SK-N-SH treated with all-trans-retinoic acid at 6 μM for 48 hours (cell line): ENCODE results near the gene LCORL.

ENCODE experiments used
- ATAC-seq: fragments of 200-7000 bp; cut with Tn5 transposase; 3 replicates; pipeline ENCODE4 v1.9.1; 2020; ENCODE audit warnings: mild to moderate bottlenecking, moderate library complexity
- ARNTL ChIP-seq: fragments of 450-650 bp; formaldehyde crosslinking; IDR thresholded peaks from 2 replicates; pipeline ENCODE4 v1.5.0; 2020; ENCODE audit warnings: low read depth, mild to moderate bottlenecking, moderate library complexity, borderline replicate concordance
- CREB5 ChIP-seq: fragments of 250-450 bp; sonication (Bioruptor Pico); IDR thresholded peaks from 2 replicates; pipeline ENCODE4 v1.5.1; 2020; ENCODE audit warnings: low read depth, mild to moderate bottlenecking, moderate library complexity
- CSDC2 ChIP-seq: fragments of 250-450 bp; sonication (Bioruptor Pico); IDR thresholded peaks from 2 replicates; pipeline ENCODE4 v1.5.0; 2020; ENCODE audit warnings: mild to moderate bottlenecking, moderate library complexity
- CSRNP3 ChIP-seq: fragments of 250-450 bp; sonication (Bioruptor Pico); IDR thresholded peaks from 2 replicates; pipeline ENCODE4 v1.5.1; 2021; ENCODE audit warnings: mild to moderate bottlenecking, moderate library complexity
- ESRRG ChIP-seq: fragments of 250-450 bp; sonication (Bioruptor Pico); IDR thresholded peaks from 2 replicates; pipeline ENCODE4 v1.6.1; 2021; ENCODE audit warnings: mild to moderate bottlenecking
- GLIS3 ChIP-seq: fragments of 250-450 bp; sonication (Bioruptor Pico); IDR thresholded peaks from 2 replicates; pipeline ENCODE4 v1.5.0; 2020; ENCODE audit warnings: mild to moderate bottlenecking, moderate library complexity
- ISL1 ChIP-seq: fragments of 250-450 bp; sonication (Bioruptor Pico); IDR thresholded peaks from 2 replicates; pipeline ENCODE4 v2.1.2; 2022; ENCODE audit warnings: mild to moderate bottlenecking, moderate library complexity
- OSR1 ChIP-seq: fragments of 250-450 bp; sonication (Bioruptor Pico); IDR thresholded peaks from 2 replicates; pipeline ENCODE4 v1.8.0; 2022; ENCODE audit warnings: moderate library complexity, mild to moderate bottlenecking, inconsistent platforms
- PATZ1 ChIP-seq: fragments of 250-450 bp; sonication (Bioruptor Pico); IDR thresholded peaks from 2 replicates; pipeline ENCODE4 v1.8.0; 2020; ENCODE audit warnings: mild to moderate bottlenecking, moderate library complexity, borderline replicate concordance
- POU6F1 ChIP-seq: fragments of 250-450 bp; sonication (Bioruptor Pico); IDR thresholded peaks from 2 replicates; pipeline ENCODE4 v1.8.0; 2021; ENCODE audit warnings: low read depth, mild to moderate bottlenecking, moderate library complexity, borderline replicate concordance
- PPARA ChIP-seq: fragments of 250-450 bp; sonication (Bioruptor Pico); IDR thresholded peaks from 2 replicates; pipeline ENCODE4 v1.5.0; 2020; ENCODE audit warnings: mild to moderate bottlenecking, borderline replicate concordance
- RARB ChIP-seq: fragments of 250-450 bp; sonication (Bioruptor Pico); IDR thresholded peaks from 2 replicates; pipeline ENCODE4 v1.8.0; 2021; ENCODE audit warnings: mild to moderate bottlenecking, moderate library complexity
- SNAI2 ChIP-seq: fragments of 250-450 bp; sonication (Bioruptor Pico); IDR thresholded peaks from 2 replicates; pipeline ENCODE4 v1.5.0; 2020; ENCODE audit warnings: mild to moderate bottlenecking, moderate library complexity
- TOX ChIP-seq: fragments of 250-450 bp; sonication (Bioruptor Pico); IDR thresholded peaks from 2 replicates; pipeline ENCODE4 v1.8.0; 2021; ENCODE audit warnings: mild to moderate bottlenecking, moderate library complexity, borderline replicate concordance
- TSHZ2 ChIP-seq: fragments of 250-450 bp; sonication (Bioruptor Pico); IDR thresholded peaks from 2 replicates; pipeline ENCODE4 v1.5.0; 2020; ENCODE audit warnings: mild to moderate bottlenecking, moderate library complexity
- ZFP3 ChIP-seq: fragments of 250-450 bp; sonication (Bioruptor Pico); IDR thresholded peaks from 2 replicates; pipeline ENCODE4 v1.5.0; 2020; ENCODE audit warnings: mild to moderate bottlenecking, moderate library complexity
- ZFP30 ChIP-seq: fragments of 450-650 bp; formaldehyde crosslinking; IDR thresholded peaks from 2 replicates; pipeline ENCODE4 v1.5.0; 2022; ENCODE audit warnings: mild to moderate bottlenecking, moderate library complexity
- ZNF565 ChIP-seq: fragments of 450-650 bp; formaldehyde crosslinking; conservative IDR thresholded peaks from 2 replicates; pipeline ENCODE4 v1.5.0; 2020; ENCODE audit warnings: low read depth, mild to moderate bottlenecking, moderate library complexity
- ZNF70 ChIP-seq: fragments of 450-650 bp; formaldehyde crosslinking; IDR thresholded peaks from 2 replicates; pipeline ENCODE4 v1.5.0; 2020; ENCODE audit warnings: mild to moderate bottlenecking, moderate library complexity
- ZNF8 ChIP-seq: fragments of 450-650 bp; formaldehyde crosslinking; IDR thresholded peaks from 2 replicates; pipeline ENCODE4 v1.5.0; 2020; ENCODE audit warnings: mild to moderate bottlenecking, moderate library complexity

LCORL gene

GRCh38 chr4:17930256-17930655 lies 91.3 kb downstream of the LCORL start:
- TF ChIP-seq ARNTL (CRISPR knock-in tag) = no peak
- no peak for TF ChIP-seq CREB5 (CRISPR knock-in tag)
- TF ChIP-seq ZNF70 (CRISPR knock-in tag) = no peak
- TF ChIP-seq SNAI2 = no peak
- TF ChIP-seq CSRNP3 = no peak
- no peak for TF ChIP-seq TSHZ2 (CRISPR knock-in tag)
- no peak for TF ChIP-seq ESRRG (CRISPR knock-in tag)
- no peak for ATAC-seq

- no peak for ATAC-seq
- TF ChIP-seq ISL1 (no peak), ZNF8 (CRISPR knock-in tag) (no peak), CREB5 (CRISPR knock-in tag) (no peak), ZFP3 (CRISPR knock-in tag) (no peak), GLIS3 (CRISPR knock-in tag) (no peak), ZNF70 (CRISPR knock-in tag) (no peak), ZFP30 (CRISPR knock-in tag) (no peak), TSHZ2 (CRISPR knock-in tag) (no peak), ZNF565 (no peak), POU6F1 (CRISPR knock-in tag) (no peak), SNAI2 (no peak), ARNTL (CRISPR knock-in tag) (no peak), RARB (CRISPR knock-in tag) (no peak), ESRRG (CRISPR knock-in tag) (no peak), CSDC2 (CRISPR knock-in tag) (no peak), PPARA (CRISPR knock-in tag) (no peak), TOX (CRISPR knock-in tag) (no peak), OSR1 (no peak)
These were observed 97.4 kb downstream of the LCORL start for GRCh38 chr4:17924189-17924588.

GRCh38 chr4:17921451-17921850 lies 100.1 kb downstream of the LCORL start:
- ATAC-seq = no peak
- TF ChIP-seq ARNTL (CRISPR knock-in tag) = no peak
- TF ChIP-seq ZNF8 (CRISPR knock-in tag) = no peak
- TF ChIP-seq ISL1 = no peak
- no peak for TF ChIP-seq POU6F1 (CRISPR knock-in tag)
- no peak for TF ChIP-seq PPARA (CRISPR knock-in tag)
- no peak for TF ChIP-seq ZNF70 (CRISPR knock-in tag)
- TF ChIP-seq CREB5 (CRISPR knock-in tag) = no peak
- no peak for TF ChIP-seq PATZ1
